ENCODE measurements around the gene CGB7.
"Not testable (repeated sequence)": the region's sequence is repeated elsewhere in the genome, so short reads cannot be mapped to it uniquely, and the experiment has no call there.

Gene CGB7

DNA sequence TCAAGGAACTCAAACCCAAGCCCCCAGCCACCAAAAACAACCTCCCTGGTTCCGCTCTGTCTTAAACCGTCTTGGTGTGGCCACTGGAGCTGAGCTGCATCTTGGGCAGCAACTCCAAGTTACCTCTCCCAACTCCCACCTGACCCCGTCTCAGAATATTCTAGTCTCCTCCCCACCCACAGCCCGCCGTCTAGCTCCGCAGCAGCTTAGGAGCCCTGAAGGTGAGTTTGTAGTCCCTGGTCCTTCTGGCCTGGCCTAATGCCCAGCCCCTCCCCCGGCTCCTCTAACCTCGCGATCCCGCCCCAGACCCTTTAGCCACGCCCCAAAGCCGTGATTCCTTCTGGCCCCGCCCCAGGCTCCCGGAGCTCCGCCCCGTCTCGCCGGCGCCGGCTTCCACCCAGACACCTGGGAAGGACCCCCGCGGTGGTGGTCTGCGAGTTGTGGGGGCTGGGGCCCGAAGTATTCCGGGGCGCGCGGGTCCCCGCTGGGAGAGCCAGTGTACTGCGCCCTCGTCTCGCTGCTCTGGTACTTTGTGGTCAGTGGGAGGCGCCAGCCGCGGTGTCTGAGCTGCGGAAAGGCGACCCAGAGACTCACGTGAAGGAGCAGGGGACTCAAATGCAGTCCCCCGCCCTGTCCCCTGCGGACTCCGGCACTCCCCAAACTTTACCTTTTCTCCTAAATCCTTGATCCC lies 38.2 kb downstream of the CGB7 start:
- TF ChIP-seq, protein P1, sequence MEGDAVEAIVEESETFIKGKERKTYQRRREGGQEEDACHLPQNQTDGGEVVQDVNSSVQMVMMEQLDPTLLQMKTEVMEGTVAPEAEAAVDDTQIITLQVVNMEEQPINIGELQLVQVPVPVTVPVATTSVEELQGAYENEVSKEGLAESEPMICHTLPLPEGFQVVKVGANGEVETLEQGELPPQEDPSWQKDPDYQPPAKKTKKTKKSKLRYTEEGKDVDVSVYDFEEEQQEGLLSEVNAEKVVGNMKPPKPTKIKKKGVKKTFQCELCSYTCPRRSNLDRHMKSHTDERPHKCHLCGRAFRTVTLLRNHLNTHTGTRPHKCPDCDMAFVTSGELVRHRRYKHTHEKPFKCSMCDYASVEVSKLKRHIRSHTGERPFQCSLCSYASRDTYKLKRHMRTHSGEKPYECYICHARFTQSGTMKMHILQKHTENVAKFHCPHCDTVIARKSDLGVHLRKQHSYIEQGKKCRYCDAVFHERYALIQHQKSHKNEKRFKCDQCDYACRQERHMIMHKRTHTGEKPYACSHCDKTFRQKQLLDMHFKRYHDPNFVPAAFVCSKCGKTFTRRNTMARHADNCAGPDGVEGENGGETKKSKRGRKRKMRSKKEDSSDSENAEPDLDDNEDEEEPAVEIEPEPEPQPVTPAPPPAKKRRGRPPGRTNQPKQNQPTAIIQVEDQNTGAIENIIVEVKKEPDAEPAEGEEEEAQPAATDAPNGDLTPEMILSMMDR (IDR thresholded peaks at IDR 0.05; ENCODE audit: borderline replicate concordance, insufficient read depth, low read depth, low read length) = no peak
- H3K4me3 ChIP-seq (ENCODE audit: low read depth, low read length) = no peak overlapping the region

DNA sequence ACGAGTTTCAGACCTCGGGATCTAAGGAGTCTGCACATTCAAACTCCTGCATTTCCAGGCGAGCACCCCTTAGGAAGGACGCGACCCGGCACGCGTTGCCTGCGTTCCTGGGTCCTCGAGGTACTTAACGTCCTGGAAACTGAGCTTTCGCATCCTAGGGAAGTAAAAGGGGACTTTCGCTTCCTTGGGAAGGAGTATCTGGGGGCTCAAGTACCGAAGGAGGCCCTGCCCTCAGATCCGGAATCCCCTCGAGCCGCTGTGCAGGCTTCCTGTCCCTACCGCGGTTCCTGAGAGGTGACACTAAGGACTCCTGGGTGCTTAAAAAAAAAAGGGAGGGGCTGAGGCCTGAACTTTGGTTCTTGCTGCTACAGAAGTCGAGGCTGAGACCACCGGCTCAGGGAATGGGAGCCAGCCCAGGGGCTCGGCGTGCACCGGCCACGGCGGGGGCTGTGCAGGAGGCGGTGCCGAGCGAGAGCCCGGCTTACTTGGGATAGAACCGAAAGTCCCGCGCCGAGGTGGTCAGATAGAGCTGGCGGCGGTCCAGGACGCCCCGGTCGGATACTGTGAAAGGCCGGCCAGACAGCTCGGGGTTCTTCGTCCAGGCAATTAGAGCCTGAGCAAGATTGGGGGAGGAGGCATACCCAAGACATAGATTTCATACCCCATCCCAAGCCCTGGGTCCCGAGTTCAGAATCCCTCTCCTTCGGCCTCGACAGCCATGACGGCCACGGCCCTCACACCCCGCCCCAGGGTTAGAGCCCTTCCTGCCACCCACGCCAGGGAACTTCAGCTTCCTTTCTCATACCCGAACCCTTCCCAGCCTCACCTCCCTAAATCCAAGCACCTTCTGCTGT lies 38.9 kb downstream of the CGB7 start:
- H3K4me3 ChIP-seq (ENCODE audit: low read depth, low read length) = not testable (repeated sequence)

DNA sequence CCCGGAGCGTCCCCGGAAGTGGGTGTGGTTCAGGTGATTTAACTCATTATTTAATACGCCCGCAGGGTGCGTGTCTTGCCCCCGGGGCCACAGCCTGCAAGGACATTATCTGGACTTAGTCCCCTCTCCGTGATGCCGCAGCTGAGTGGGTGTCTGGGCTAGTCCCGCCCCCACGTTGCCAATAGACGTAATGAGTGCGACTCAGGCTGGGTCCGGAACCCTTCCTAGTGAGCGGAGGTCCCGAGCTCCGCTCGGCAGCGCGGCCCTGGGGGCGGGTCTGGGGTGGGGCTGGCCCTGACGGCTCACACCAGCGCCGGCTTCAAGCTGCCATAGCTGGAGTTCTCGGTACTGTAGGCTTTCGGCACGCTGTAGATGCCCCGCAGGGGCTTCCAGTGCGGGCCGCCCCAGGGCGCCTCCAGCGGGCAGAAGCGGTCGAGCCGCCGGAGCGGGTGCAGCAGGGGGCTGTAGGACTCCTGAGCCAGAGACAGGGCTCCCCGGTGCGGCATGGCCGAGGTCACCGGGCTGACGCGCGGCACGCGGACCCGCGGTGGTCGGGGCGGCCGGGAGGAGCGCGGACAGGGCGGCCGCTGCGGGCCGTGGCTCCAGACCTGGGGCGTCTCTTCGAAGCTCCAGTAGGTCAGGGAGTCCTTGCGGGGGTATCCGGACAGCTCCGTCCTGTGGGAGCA lies 39.7 kb downstream of the CGB7 start:
- TF ChIP-seq, protein P1 (IDR thresholded peaks at IDR 0.05; ENCODE audit: borderline replicate concordance, insufficient read depth, low read depth, low read length) = peak; percentile 83
- H3K4me3 ChIP-seq (ENCODE audit: low read depth, low read length) = peak overlapping the region; percentile 44

DNA sequence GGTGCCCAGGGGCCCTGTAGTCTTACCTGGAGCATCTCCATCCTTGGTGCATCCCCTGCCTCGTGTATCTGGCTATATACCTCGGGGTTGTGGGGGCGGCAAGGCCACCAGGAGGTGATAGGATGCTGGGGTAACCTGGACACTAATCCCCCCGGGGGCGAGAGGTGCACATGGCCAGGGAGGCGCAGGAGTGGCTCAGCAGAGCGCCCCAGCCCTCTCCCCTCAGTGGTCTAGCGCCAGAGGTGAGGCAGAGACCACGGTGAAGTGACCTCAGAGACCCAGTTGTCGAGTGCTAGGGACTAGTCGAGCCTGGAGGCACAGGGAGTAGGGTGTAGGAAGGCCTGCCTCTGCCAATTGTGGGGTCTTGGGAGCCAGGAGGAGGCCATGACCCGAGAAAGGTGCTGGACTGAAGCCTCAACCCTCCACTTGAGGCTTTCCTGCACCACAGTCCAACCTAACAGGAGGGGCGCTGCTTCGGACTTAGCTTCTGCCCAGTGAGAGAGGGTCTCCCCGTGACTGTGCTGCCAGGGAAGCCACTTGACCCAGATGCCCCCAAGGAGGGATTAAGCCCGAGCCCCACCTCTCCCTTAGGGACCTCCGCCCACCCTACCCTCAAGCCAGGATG lies 40.4 kb downstream of the CGB7 start, which contains the start of gene LHB:
TSS of gene LHB (minus strand) at position 51 of the 625 bp plus-strand sequence. CDS start at position 41, 10 bp downstream.
- peak within 1 kb of the TSS; percentile 44 for H3K4me3 ChIP-seq (ENCODE audit: low read depth, low read length)
- TF ChIP-seq, protein P1 (IDR thresholded peaks at IDR 0.05; ENCODE audit: borderline replicate concordance, insufficient read depth, low read depth, low read length) = no peak

DNA sequence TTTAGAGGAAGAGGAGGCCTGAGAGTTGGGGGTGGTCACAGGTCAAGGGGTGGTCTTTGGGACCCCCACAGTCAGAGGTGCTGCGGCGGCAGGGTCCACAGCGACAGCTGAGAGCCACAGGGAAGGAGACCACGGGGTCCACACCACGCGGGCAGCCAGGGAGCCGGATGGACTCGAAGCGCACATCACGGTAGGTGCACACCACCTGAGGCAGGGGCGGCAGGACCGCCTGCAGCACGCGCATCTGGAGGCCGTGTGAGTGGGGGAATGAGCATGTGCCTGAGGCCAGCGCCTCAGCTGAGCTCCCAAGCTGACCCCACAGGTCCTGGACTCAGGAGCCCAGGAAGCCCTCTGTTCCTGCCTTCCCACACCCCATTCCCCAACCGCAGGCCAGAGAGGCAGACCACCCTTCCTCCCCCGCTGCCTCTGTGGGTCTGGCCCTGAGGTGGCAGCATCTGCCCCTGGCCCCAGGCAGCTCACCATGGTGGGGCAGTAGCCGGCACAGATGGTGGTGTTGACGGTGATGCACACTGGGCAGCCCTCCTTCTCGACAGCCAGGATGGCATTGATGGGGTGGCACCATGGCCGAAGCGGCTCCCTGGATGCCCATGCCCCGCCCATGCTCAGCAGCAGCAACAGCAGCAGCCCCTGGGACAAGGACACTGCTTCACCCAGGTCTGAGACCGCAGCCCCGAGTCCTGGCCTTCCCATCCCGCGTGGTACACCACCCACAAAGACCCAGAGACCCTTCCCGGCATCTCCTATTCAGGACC lies 41.3 kb downstream of the CGB7 start:
- TF ChIP-seq, protein P1 (IDR thresholded peaks at IDR 0.05; ENCODE audit: borderline replicate concordance, insufficient read depth, low read depth, low read length) = no peak
- H3K4me3 ChIP-seq (ENCODE audit: low read depth, low read length) = no peak overlapping the region

DNA sequence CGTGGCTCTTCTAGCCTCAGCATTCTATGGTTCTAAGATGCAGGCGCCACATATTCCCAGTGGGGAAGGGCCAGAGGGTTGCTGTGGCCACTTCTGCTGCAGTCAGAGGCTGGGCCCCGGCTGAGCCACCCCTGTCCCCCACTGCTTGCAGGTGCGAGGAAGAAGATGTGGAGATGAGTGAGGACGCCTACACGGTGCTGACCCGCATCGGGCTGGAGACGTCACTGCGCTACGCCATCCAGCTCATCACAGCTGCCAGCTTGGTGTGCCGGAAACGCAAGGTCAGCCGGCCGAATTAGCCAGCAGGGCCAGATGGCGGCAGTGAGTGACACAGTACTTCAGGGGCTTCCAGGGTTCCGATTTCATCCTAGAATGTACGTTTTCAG lies 42.7 kb downstream of the CGB7 start:
- TF ChIP-seq, protein P1 (IDR thresholded peaks at IDR 0.05; ENCODE audit: borderline replicate concordance, insufficient read depth, low read depth, low read length) = no peak
- H3K4me3 ChIP-seq (ENCODE audit: low read depth, low read length) = no peak overlapping the region

All from GM12875 (cell line).